Activated CD4-positive, alpha-beta T cell treated with anti-CD3 and anti-CD28 coated beads for 36 hours (primary cell): ENCODE measurements around the gene PSG1. TPM values are rescaled to one million over a fixed set of nuclear protein-coding genes. Genes with fewer than 3 reads are reported as not detected.
"Not testable (repeated sequence)": the region's sequence is repeated elsewhere in the genome, so short reads cannot be mapped to it uniquely, and the experiment has no call there.

Experiments
- ATAC-seq: fragments of 200-7000 bp; cut with Tn5 transposase; one replicate; pipeline ENCODE4 v1.10.0; 2021; ENCODE audit warnings: mild to moderate bottlenecking, moderate library complexity
- CTCF ChIA-PET: fragments of 350-600 bp; sonication (Branson Sonifier 250); formaldehyde crosslinking; loops from one replicate; lab custom pipeline; 2021; ENCODE audit warnings: antibody characterized with exemption; lab: Charles Lee
- POLR2A ChIA-PET: fragments of 350-600 bp; sonication (Branson Sonifier 250); formaldehyde crosslinking; loops from one replicate; lab custom pipeline; 2021; ENCODE audit warnings: antibody characterized with exemption, inconsistent platforms; lab: Charles Lee
- DNase-seq: peaks from one replicate; pipeline ENCODE4 v3.0.0-alpha.2; 2020
- H3K27ac Mint-ChIP-seq: one replicate; pipeline ENCODE4 v1.8.0; 2021; ENCODE audit warnings: mixed read lengths
- H3K27me3 Mint-ChIP-seq: one replicate; pipeline ENCODE4 v1.8.0; 2021; ENCODE audit warnings: mixed read lengths
- H3K36me3 Mint-ChIP-seq: one replicate; pipeline ENCODE4 v1.8.0; 2021; ENCODE audit warnings: low read depth, mixed read lengths
- H3K4me1 Mint-ChIP-seq: one replicate; pipeline ENCODE4 v1.8.0; 2021; ENCODE audit warnings: mixed read lengths
- H3K4me3 Mint-ChIP-seq: one replicate; pipeline ENCODE4 v1.8.0; 2021; ENCODE audit warnings: mild to moderate bottlenecking, moderate library complexity, mixed read lengths
- H3K9me3 Mint-ChIP-seq: one replicate; pipeline ENCODE4 v1.8.0; 2021; ENCODE audit warnings: low read depth, mixed read lengths
- intact Hi-C, 2 experiments: fragments of 100-400 bp; cut with DNase I in 1 of 2; cut with micrococcal nuclease in 1 of 2; formaldehyde crosslinking; loops; one replicate each; pipeline versions ENCODE4 v1.14.2 to v1.15.1; 2022 to 2024; cut with DNase I, micrococcal nuclease
- total RNA-seq, 2 experiments: library from RNA; stranded (reverse); gene quantifications; one replicate each; pipeline ENCODE4 v1.2.3, GENCODE V29; 2021

PSG1 gene
- total RNA-seq, 2 experiments from 2014 or later: not detected

GRCh38 chr19:42851718-42852280, 27.7 kb downstream of the PSG1 start:
- H3K4me3 Mint-ChIP-seq, H3K27ac Mint-ChIP-seq, H3K27me3 Mint-ChIP-seq, H3K9me3 Mint-ChIP-seq, ATAC-seq, intact Hi-C loops, DNase-seq, H3K36me3 Mint-ChIP-seq, POLR2A ChIA-PET, H3K4me1 Mint-ChIP-seq, CTCF ChIA-PET: not testable (repeated sequence)

- no peaks in the 10 kb centered on the region for H3K36me3 Mint-ChIP-seq
- no peaks in the 10 kb centered on the region for H3K4me1 Mint-ChIP-seq
- no peak overlapping the region for H3K27ac Mint-ChIP-seq
- intact Hi-C loops: no loop called here
- no peaks in the 10 kb centered on the region for H3K9me3 Mint-ChIP-seq
- POLR2A ChIA-PET: no interaction called here
- peaks cover 7% of the 10 kb centered on the region for H3K27me3 Mint-ChIP-seq
- DNase-seq (no peak), ATAC-seq (no peak)
- H3K4me3 Mint-ChIP-seq: no peak overlapping the region
- CTCF ChIA-PET: no interaction called here
Measured at GRCh38 chr19:42850981-42851717, 28.4 kb downstream of the PSG1 start.

- POLR2A ChIA-PET: no interaction called here
- Mint-ChIP-seq H3K27me3 (peaks cover 6% of the 10 kb centered on the region), H3K4me3 (no peak overlapping the region)
Measured at GRCh38 chr19:42846597-42846996, 32.9 kb downstream of the PSG1 start.

GRCh38 chr19:42843631-42844030, 35.9 kb downstream of the PSG1 start:
- H3K9me3 Mint-ChIP-seq, intact Hi-C loops, POLR2A ChIA-PET, H3K36me3 Mint-ChIP-seq, H3K4me3 Mint-ChIP-seq, H3K27ac Mint-ChIP-seq, DNase-seq, H3K4me1 Mint-ChIP-seq, CTCF ChIA-PET, ATAC-seq: not testable (repeated sequence)
- peaks cover 17% of the 10 kb centered on the region for H3K27me3 Mint-ChIP-seq

More at GRCh38 chr19:42846597-42846996, 32.9 kb downstream of the PSG1 start:
- DNase-seq (no peak), ATAC-seq (no peak)
- Mint-ChIP-seq H3K36me3 (no peaks in the 10 kb centered on the region), H3K4me1 (no peaks in the 10 kb centered on the region), H3K27ac (no peak overlapping the region), H3K9me3 (no peaks in the 10 kb centered on the region)
- intact Hi-C loops: no loop called here
- CTCF ChIA-PET: no interaction called here

GRCh38 chr19:42832746-42833442, 46.6 kb downstream of the PSG1 start:
- H3K4me1 Mint-ChIP-seq, POLR2A ChIA-PET, intact Hi-C loops, DNase-seq, H3K36me3 Mint-ChIP-seq, CTCF ChIA-PET, H3K4me3 Mint-ChIP-seq, ATAC-seq, H3K9me3 Mint-ChIP-seq, H3K27ac Mint-ChIP-seq: not testable (repeated sequence)
- peaks cover 15% of the 10 kb centered on the region for H3K27me3 Mint-ChIP-seq

- intact Hi-C loops, H3K9me3 Mint-ChIP-seq, DNase-seq, H3K27ac Mint-ChIP-seq, H3K4me1 Mint-ChIP-seq, H3K4me3 Mint-ChIP-seq, ATAC-seq, CTCF ChIA-PET, H3K36me3 Mint-ChIP-seq, POLR2A ChIA-PET: not testable (repeated sequence)
- H3K27me3 Mint-ChIP-seq: peaks cover 15% of the 10 kb centered on the region
Measured at GRCh38 chr19:42832023-42832680, 47.4 kb downstream of the PSG1 start.

- Mint-ChIP-seq H3K36me3 (no peaks in the 10 kb centered on the region), H3K27me3 (peaks cover 15% of the 10 kb centered on the region), H3K4me1 (no peaks in the 10 kb centered on the region), H3K4me3 (no peak overlapping the region), H3K27ac (no peak overlapping the region), H3K9me3 (no peaks in the 10 kb centered on the region)
- CTCF ChIA-PET: no interaction called here
- DNase-seq: no peak
- no peak for ATAC-seq
- POLR2A ChIA-PET: no interaction called here
- intact Hi-C loops: no loop called here
Measured at GRCh38 chr19:42831221-42832019, 48.1 kb downstream of the PSG1 start.

- H3K27ac Mint-ChIP-seq, DNase-seq, H3K4me3 Mint-ChIP-seq, intact Hi-C loops, H3K4me1 Mint-ChIP-seq, H3K9me3 Mint-ChIP-seq, ATAC-seq, H3K36me3 Mint-ChIP-seq: not testable (repeated sequence)
- ChIA-PET POLR2A (interaction anchor here (0.7 kb wide), 1 partner anchor 42 kb away, joined by 6 read pairs; no protein-coding TSS in a partner anchor), CTCF (interaction anchor here (1.0 kb wide), 1 partner anchor 138 kb away, joined by 3 read pairs; no protein-coding TSS in a partner anchor)
- peaks cover 21% of the 10 kb centered on the region for H3K27me3 Mint-ChIP-seq
Measured at GRCh38 chr19:42821306-42821977, 58.1 kb downstream of the PSG1 start.

- CTCF ChIA-PET, ATAC-seq, intact Hi-C loops, H3K36me3 Mint-ChIP-seq, POLR2A ChIA-PET, H3K4me1 Mint-ChIP-seq, H3K9me3 Mint-ChIP-seq, DNase-seq, H3K4me3 Mint-ChIP-seq, H3K27ac Mint-ChIP-seq: not testable (repeated sequence)
- H3K27me3 Mint-ChIP-seq: peaks cover 21% of the 10 kb centered on the region
Measured at GRCh38 chr19:42819960-42820650, 59.4 kb downstream of the PSG1 start.

GRCh38 chr19:42816894-42817293, 62.6 kb downstream of the PSG1 start:
- ATAC-seq (no peak), DNase-seq (no peak)
- Mint-ChIP-seq H3K27ac (no peak overlapping the region), H3K9me3 (no peaks in the 10 kb centered on the region), H3K36me3 (no peaks in the 10 kb centered on the region), H3K4me1 (no peaks in the 10 kb centered on the region), H3K4me3 (no peak overlapping the region), H3K27me3 (peaks cover 29% of the 10 kb centered on the region)
- POLR2A ChIA-PET: no interaction called here
- CTCF ChIA-PET: no interaction called here
- intact Hi-C loops: no loop called here
